ENCODE data around the gene ANGPTL4. TPM values are rescaled to one million over a fixed set of nuclear protein-coding genes. Genes with fewer than 3 reads are reported as not detected.

The ANGPTL4 gene
- total and polyA plus RNA-seq, 2 donors (not counting 1 experiment from before 2014, with no cell fraction given) = 1.7 to 6.6 TPM

- H3K79me2 ChIP-seq (ENCODE audit: control insufficient read depth, insufficient read depth, low read length) = peaks cover 35% of the 10 kb centered on the region
- no peak overlapping the region for H3K27ac ChIP-seq (ENCODE audit: insufficient read depth, low read length)
- H4K20me1 ChIP-seq (ENCODE audit: control insufficient read depth, extremely low read depth, insufficient read depth, low read length) = no peaks in the 10 kb centered on the region
These were observed 29.4 kb downstream of the ANGPTL4 start for GRCh38 chr19:8393192-8393870.

GRCh38 chr19:8393871-8394250, 29.9 kb downstream of the ANGPTL4 start:
- no peak for DNase-seq (ENCODE audit: low read depth in 2 of 2)
- no peaks in the 10 kb centered on the region for H3K36me3 ChIP-seq (ENCODE audit: control insufficient read depth, insufficient read depth, low read length)
- no peaks in the 10 kb centered on the region for H4K20me1 ChIP-seq (ENCODE audit: control insufficient read depth, extremely low read depth, insufficient read depth, low read length)
- no peaks in the 10 kb centered on the region for H3K9me3 ChIP-seq (ENCODE audit: control insufficient read depth, insufficient read depth, low read depth, low read length)
- H3K27me3 ChIP-seq (ENCODE audit: control insufficient read depth, insufficient read depth, low read length) = no peaks in the 10 kb centered on the region
- TF ChIP-seq EZH2 (IDR thresholded peaks at IDR 0.05; ENCODE audit: low read length, missing control alignments) (no peak), CTCF (conservative IDR thresholded peaks at IDR 0.05 in 1 of 2, IDR thresholded peaks at IDR 0.05 in 1 of 2; ENCODE audit: low read depth in 1 of 2, low read length in 2 of 2) (no peak)
- peaks cover 8% of the 10 kb centered on the region for H3K4me1 ChIP-seq (ENCODE audit: control insufficient read depth, extremely low read depth, insufficient read depth, low read length)
- no peak overlapping the region for H3K27ac ChIP-seq (ENCODE audit: insufficient read depth, low read length)
- H2AFZ ChIP-seq (ENCODE audit: low read length) = no peak overlapping the region
- peaks cover 35% of the 10 kb centered on the region for H3K79me2 ChIP-seq (ENCODE audit: control insufficient read depth, insufficient read depth, low read length)
- H3K4me3 ChIP-seq (replicated peaks in 1 of 4; ENCODE audit: control extremely low read depth in 1 of 4, insufficient read depth in 1 of 4, low read depth in 3 of 4, low read length in 4 of 4) = no peak overlapping the region
- H3K4me2 ChIP-seq (ENCODE audit: extremely low read depth, insufficient read depth, low read length) = no peak overlapping the region
- H3K9ac ChIP-seq (ENCODE audit: insufficient read depth, low read length) = no peak overlapping the region

More at GRCh38 chr19:8393192-8393870, 29.4 kb downstream of the ANGPTL4 start:
- no peak for DNase-seq (ENCODE audit: low read depth in 2 of 2)
- H3K36me3 ChIP-seq (ENCODE audit: control insufficient read depth, insufficient read depth, low read length) = no peaks in the 10 kb centered on the region
- H3K9ac ChIP-seq (ENCODE audit: insufficient read depth, low read length) = no peak overlapping the region
- H2AFZ ChIP-seq (ENCODE audit: low read length) = no peak overlapping the region
- TF ChIP-seq EZH2 (IDR thresholded peaks at IDR 0.05; ENCODE audit: low read length, missing control alignments) = no peak
- no peak for TF ChIP-seq CTCF (conservative IDR thresholded peaks at IDR 0.05 in 1 of 2, IDR thresholded peaks at IDR 0.05 in 1 of 2; ENCODE audit: low read depth in 1 of 2, low read length in 2 of 2)
- no peaks in the 10 kb centered on the region for H3K27me3 ChIP-seq (ENCODE audit: control insufficient read depth, insufficient read depth, low read length)
- no peak overlapping the region for H3K4me3 ChIP-seq (replicated peaks in 1 of 4; ENCODE audit: control extremely low read depth in 1 of 4, insufficient read depth in 1 of 4, low read depth in 3 of 4, low read length in 4 of 4)
- H3K4me2 ChIP-seq (ENCODE audit: extremely low read depth, insufficient read depth, low read length) = no peak overlapping the region
- H3K4me1 ChIP-seq (ENCODE audit: control insufficient read depth, extremely low read depth, insufficient read depth, low read length) = peaks cover 8% of the 10 kb centered on the region
- no peaks in the 10 kb centered on the region for H3K9me3 ChIP-seq (ENCODE audit: control insufficient read depth, insufficient read depth, low read depth, low read length)

- no peak overlapping the region for H3K4me2 ChIP-seq (ENCODE audit: extremely low read depth, insufficient read depth, low read length)
- H3K4me3 ChIP-seq (replicated peaks in 1 of 4; ENCODE audit: control extremely low read depth in 1 of 4, insufficient read depth in 1 of 4, low read depth in 3 of 4, low read length in 4 of 4) = no peak overlapping the region
- H2AFZ ChIP-seq (ENCODE audit: low read length) = no peak overlapping the region
- peaks cover 1% of the 10 kb centered on the region for H3K36me3 ChIP-seq (ENCODE audit: control insufficient read depth, insufficient read depth, low read length)
- H3K27me3 ChIP-seq (ENCODE audit: control insufficient read depth, insufficient read depth, low read length) = no peaks in the 10 kb centered on the region
- peaks cover 35% of the 10 kb centered on the region for H3K79me2 ChIP-seq (ENCODE audit: control insufficient read depth, insufficient read depth, low read length)
- TF ChIP-seq EZH2 (IDR thresholded peaks at IDR 0.05; ENCODE audit: low read length, missing control alignments) (no peak), CTCF (conservative IDR thresholded peaks at IDR 0.05 in 1 of 2, IDR thresholded peaks at IDR 0.05 in 1 of 2; ENCODE audit: low read depth in 1 of 2, low read length in 2 of 2) (no peak)
- H3K27ac ChIP-seq (ENCODE audit: insufficient read depth, low read length) = no peak overlapping the region
- peaks cover 8% of the 10 kb centered on the region for H3K4me1 ChIP-seq (ENCODE audit: control insufficient read depth, extremely low read depth, insufficient read depth, low read length)
- DNase-seq (ENCODE audit: low read depth in 2 of 2) = no peak
- H3K9ac ChIP-seq (ENCODE audit: insufficient read depth, low read length) = no peak overlapping the region
- H3K9me3 ChIP-seq (ENCODE audit: control insufficient read depth, insufficient read depth, low read depth, low read length) = no peaks in the 10 kb centered on the region
- no peaks in the 10 kb centered on the region for H4K20me1 ChIP-seq (ENCODE audit: control insufficient read depth, extremely low read depth, insufficient read depth, low read length)
These were observed 31.7 kb downstream of the ANGPTL4 start for GRCh38 chr19:8395621-8396082.
